NCI-H510A treated with DMSO at 0.1 percent for 48 hours (cell line): ENCODE data around the gene SLC6A7.

Experiments
- DNase-seq: peaks from one replicate; lab custom pipeline; 2025; lab: John Stamatoyannopoulos, UW

The SLC6A7 gene

GRCh38 chr5:150189728-150190502 lies at the start of gene SLC6A7:
TSS of gene SLC6A7 (plus strand) at chr5:150190062. CDS start at chr5:150190328, 266 bp downstream.
- no peak for DNase-seq

GRCh38 chr5:150140830-150141229 lies 49.0 kb upstream of the SLC6A7 start:
- DNase-seq: no peak

DNA sequence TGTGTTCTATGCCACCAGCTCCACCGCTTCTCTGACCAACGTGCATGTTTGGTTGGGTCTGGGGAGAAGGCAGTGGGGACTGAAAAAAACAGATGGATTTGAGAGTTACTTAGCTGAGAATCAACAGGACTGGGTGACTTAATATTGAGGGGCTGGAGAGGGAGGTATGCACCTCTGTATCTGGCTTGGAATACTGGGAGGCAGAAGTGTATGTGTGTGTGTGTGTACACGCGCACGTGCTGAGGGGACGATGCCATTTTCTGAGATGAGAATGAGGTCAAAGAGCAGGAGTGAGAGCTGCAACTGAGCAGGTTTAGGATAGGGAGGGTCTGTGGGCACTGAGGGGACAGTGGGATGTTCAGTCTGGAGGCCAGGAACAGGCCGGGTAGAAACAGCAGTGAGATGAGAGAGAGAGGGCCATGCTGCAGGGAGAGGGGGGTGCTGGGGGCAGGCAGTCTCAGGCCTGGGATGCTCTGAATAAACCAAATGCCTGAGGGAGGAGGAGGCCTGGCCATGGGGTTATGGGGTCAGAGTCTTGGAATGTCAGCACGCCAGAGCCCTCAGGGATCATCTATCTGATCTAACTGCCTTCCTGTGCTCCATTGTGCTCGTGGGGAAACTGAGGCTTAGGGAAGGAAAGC lies 48.2 kb upstream of the SLC6A7 start:
- DNase-seq: no peak

- no peak for DNase-seq
These were observed 47.5 kb upstream of the SLC6A7 start for GRCh38 chr5:150142185-150142958.

GRCh38 chr5:150142959-150143349 lies 46.9 kb upstream of the SLC6A7 start:
- DNase-seq: no peak

GRCh38 chr5:150143350-150144245 lies 46.3 kb upstream of the SLC6A7 start:
- no peak for DNase-seq

DNA sequence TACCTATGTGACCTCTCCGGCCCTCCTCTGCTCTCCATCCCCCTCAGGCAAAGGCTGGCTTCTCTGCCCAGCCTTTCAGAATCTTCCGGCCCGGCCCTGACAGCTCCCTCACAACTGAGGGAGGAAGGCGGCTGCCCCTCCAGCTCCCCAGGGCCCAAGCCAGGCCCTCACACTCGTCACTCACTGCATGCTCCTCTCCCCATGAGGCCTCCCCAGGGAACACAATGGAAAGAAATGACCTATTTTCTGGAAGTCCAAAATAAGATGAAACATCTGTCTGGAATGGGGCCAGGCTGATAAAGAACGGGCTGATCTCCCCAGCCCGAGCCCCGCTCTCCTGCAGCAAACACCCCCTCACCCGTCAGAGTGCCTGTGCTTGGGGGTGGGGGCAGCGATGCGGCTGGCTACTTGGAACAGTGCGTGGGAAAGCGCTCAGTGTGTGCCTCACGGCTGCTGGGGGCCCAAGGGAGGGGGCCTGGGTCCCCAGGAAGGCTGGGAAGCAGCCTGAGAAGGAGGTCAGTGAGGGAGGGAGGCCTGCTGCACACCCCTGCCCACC lies 45.5 kb upstream of the SLC6A7 start:
- DNase-seq: no peak

- no peak for DNase-seq
These were observed 45.0 kb upstream of the SLC6A7 start for GRCh38 chr5:150144879-150145278.

- no peak for DNase-seq
These were observed 43.6 kb upstream of the SLC6A7 start for GRCh38 chr5:150146235-150146634.

DNA sequence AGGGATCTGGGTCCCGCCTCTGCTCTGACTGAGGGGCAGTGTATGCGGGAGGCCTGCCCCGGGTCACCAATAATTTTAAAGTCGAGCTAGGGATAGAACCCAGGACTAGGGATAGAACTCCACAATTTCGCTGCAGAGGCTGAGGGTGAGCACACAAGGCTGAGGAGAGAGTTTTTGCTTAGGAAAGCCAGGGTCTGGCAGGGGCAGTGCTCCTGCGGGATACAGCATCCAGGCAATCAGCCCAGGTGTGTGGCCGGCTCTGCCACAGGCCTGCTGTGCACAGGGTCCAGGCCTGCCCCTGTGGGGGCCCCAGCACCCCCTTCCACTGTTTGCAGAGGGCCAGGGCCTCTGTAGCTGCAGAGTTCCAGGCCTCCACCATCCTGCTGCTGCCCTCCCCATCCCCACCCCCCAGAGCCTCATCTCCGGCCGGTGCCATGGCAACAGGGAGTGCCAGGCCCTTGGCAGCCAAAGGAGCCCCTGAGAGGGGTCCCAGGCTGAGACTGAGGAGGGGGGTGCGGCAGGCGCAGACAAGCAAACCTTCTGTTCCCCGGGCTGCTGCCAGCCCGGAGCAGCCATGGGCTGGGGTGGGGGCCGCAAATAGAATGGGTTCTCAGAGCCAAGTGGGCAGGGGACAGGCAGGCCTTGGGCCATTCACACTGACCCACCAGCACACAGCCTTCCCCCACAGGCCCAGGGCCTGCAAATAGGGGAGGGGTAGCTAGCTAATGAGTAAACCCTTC lies 42.8 kb upstream of the SLC6A7 start:
- no peak for DNase-seq

GRCh38 chr5:150147670-150148069 lies 42.2 kb upstream of the SLC6A7 start:
- no peak for DNase-seq

DNA sequence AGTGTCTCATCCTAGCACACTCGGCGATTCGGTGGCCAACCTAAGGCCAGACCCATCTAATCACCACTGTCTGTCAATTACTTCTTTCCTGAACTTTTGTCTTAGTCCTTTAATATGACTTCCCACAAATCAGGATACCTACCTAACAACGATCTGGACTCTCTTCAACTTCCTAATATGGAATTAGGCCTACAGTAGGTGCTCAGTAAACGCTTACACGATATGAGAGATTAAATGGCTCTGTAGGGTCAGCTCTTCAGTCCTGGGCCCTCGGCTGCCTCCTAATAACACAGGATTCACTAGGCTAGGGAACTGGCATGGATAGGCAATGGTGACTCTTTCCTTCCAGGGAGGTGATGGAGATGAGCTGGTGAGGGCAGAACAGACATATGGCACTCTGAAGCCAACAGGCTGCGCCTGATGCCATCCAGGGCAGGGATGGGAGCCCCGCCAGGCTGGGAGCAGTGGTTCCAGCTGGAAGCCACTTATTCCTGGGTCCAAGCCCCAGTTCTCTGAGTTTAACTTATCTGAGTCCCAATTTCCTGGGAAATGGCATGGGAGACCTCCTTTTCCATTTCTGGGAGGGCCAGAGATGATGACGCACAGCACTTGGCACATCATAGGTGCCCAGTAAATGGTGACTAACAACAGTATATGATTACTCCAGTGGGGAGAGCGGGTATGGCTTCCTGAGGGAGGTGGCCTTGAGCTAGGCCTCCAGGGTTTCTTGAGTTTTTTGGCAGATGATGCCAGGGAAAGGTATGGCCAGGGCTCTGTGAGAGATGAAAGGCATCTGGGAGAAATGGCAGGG lies 41.5 kb upstream of the SLC6A7 start:
- no peak for DNase-seq

DNA sequence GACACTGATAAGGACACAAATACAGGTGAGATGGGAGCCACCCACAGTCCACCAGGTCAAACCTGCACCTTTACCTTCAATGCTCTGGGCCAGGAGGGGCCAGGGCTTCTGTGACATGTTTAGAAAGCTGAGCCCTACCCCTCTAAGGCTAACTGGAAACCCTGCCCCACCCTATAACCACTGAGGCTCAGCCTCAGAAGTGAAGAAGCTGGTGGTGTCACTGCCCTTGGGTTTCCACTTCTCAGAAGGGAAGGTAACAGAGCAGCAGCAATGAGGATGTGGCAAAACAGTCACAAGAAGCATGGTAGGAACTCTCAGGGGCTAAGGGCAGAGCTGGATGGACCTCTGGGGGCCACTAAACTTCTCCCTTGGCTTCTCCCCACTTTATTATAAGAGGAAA lies 40.2 kb upstream of the SLC6A7 start:
- DNase-seq: no peak

- no peak for DNase-seq
These were observed 37.0 kb upstream of the SLC6A7 start for GRCh38 chr5:150152636-150153462.

DNA sequence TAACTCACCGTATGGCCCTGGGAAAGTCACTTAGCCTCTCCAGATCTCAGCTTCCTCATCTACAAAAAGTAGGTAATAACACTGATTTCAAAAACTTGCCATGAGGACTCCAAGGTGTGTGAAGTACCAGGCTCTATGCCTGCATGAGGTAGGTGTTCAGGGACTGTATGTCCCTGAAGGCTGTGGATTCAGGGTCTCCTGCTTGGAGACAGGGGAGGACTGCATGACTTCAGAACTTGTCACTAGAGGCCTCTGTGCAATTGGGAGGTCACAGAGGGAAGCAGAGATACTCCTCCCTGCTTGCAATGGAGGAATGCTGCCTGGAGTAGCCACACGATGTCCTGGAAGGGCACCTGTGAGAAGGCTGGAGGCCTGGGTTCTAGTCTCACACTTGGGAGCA lies 36.4 kb upstream of the SLC6A7 start:
- no peak for DNase-seq

GRCh38 chr5:150153957-150154617 lies 35.8 kb upstream of the SLC6A7 start:
- DNase-seq: no peak

- DNase-seq: no peak
These were observed 35.2 kb upstream of the SLC6A7 start for GRCh38 chr5:150154618-150155128.
